Measurements from ENCODE around the gene ZYX. TPM values are rescaled to one million over a fixed set of nuclear protein-coding genes. Genes with fewer than 3 reads are reported as not detected.
A peak's percentile ranks its signal among the peaks of the same experiment; 100 is the strongest.

The ZYX gene
- total and polyA plus RNA-seq, 2 experiments from 2014 or later, result 31.8 to 202 TPM

DNA sequence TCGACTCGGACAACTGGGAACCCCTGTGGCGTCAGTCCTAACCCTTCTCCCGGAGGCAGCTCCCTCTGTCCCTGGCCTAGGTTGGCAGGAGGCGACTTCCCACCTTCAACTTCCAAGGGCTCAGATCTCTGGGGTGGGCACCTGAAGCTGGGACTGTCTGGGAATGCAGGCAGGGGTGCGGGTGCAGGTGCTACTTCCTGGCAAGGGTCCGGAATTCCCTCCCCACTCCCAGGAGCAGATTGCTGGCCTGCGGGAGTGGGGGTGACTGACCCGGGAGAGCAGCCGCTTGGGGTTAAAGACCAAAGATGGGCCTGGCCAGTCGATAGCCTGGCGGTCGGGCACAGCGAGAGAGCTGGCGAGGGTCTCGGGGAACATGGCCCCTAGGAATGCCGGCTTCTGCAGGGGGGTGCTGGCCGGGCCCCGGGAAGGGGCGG lies 27.1 kb downstream of the ZYX start:
- no peaks in the 10 kb centered on the region for H3K9me2 ChIP-seq (replicated peaks; ENCODE audit: insufficient read depth)
- DNase-seq (ENCODE audit: low spot score), result no peak
- peaks cover 52% of the 10 kb centered on the region for H3K4me1 ChIP-seq (ENCODE audit: insufficient read depth)
- TF ChIP-seq EZH2phosphoT487 (IDR thresholded peaks at IDR 0.05; ENCODE audit: low read depth, severe bottlenecking, unreplicated experiment) (no peak), EZH2 (IDR thresholded peaks at IDR 0.05; ENCODE audit: borderline replicate concordance) (no peak)
- TF ChIP-seq, protein P1, sequence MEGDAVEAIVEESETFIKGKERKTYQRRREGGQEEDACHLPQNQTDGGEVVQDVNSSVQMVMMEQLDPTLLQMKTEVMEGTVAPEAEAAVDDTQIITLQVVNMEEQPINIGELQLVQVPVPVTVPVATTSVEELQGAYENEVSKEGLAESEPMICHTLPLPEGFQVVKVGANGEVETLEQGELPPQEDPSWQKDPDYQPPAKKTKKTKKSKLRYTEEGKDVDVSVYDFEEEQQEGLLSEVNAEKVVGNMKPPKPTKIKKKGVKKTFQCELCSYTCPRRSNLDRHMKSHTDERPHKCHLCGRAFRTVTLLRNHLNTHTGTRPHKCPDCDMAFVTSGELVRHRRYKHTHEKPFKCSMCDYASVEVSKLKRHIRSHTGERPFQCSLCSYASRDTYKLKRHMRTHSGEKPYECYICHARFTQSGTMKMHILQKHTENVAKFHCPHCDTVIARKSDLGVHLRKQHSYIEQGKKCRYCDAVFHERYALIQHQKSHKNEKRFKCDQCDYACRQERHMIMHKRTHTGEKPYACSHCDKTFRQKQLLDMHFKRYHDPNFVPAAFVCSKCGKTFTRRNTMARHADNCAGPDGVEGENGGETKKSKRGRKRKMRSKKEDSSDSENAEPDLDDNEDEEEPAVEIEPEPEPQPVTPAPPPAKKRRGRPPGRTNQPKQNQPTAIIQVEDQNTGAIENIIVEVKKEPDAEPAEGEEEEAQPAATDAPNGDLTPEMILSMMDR (IDR thresholded peaks at IDR 0.05; ENCODE audit: poor library complexity), result no peak
- H3K4me3 ChIP-seq, result peak overlapping the region; percentile 12
- H3K4me2 ChIP-seq, result peak overlapping the region; percentile 84
- WGBS (ENCODE audit: low lambda C conversion rate, missing lambda C conversion rate), result 15% methylated on average over 13 of the region's 20 CpGs
- H3K79me2 ChIP-seq, result peaks cover 4% of the 10 kb centered on the region
- no peaks in the 10 kb centered on the region for H3K27me3 ChIP-seq
- H4K20me1 ChIP-seq (ENCODE audit: insufficient read depth, poor library complexity, severe bottlenecking), result no peaks in the 10 kb centered on the region
- H3K27ac ChIP-seq, result peak overlapping the region; percentile 34
- H3K36me3 ChIP-seq (replicated peaks; ENCODE audit: insufficient read depth, low read depth), result no peaks in the 10 kb centered on the region
- H2AFZ ChIP-seq, result peak overlapping the region; percentile 84
- H3K9me3 ChIP-seq (ENCODE audit: low read depth), result no peaks in the 10 kb centered on the region

DNA sequence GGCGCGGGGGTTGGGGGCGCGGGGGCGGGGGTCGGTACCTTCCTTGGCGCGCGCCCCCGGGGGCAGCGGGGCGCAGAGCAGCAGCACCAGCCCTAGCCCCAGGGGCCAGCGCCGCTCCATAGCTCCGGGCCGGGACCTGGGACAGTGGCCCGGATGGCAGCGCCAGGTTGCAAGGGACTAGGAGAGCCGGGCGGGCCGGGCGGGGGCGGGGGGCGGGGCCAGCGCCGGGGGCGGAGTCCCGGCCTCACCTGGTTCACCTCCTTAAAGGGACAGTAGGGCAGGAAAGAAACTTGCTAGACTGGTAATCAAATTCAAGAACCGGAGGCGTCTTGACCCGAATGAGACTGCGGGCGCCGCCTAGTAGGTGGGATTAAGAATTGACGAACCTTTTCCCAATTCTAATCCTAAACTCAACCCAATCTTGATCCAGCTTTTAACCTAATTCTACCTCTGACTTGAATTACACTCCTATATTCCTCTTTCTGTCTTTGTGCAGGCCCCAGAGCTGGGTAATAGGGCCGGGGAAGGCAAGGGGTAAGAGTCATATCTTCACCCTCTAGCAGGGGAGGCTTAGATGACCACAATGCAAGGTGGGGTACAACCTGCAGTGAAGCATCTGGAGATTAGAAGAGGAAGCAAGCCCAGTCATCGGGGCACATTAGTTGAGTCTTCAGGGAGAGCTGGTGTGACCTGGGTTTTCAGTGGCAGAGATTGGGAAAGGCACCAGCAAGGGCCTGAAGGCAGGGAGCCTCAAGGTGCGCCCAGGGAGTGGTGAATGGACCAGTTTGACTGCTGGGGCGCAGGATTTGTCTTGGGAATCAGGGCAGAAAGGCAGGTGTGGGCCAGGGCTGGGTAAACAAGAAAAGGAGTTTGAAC lies 27.8 kb downstream of the ZYX start, which contains the start of gene EPHA1:
Gene EPHA1 (minus strand): TSS at position 171 of the 876 bp plus-strand sequence. CDS start 51 bp downstream, at position 120.
- Histone ChIP-seq H4K20me1 (ENCODE audit: insufficient read depth, poor library complexity, severe bottlenecking) (no peaks in the 10 kb centered on the region), H3K9me3 (ENCODE audit: low read depth) (no peaks in the 10 kb centered on the region), H3K4me2 (peak within 1 kb of the TSS; percentile 84), H3K9me2 (replicated peaks; ENCODE audit: insufficient read depth) (no peaks in the 10 kb centered on the region), H3K27ac (peak within 1 kb of the TSS; percentile 36), H3K4me3 (peak within 1 kb of the TSS; percentile 12), H3K36me3 (replicated peaks; ENCODE audit: insufficient read depth, low read depth) (no peaks in the 10 kb centered on the region), H3K27me3 (no peaks in the 10 kb centered on the region), H2AFZ (peak within 1 kb of the TSS; percentile 84), H3K79me2 (peaks cover 4% of the 10 kb centered on the region), H3K4me1 (ENCODE audit: insufficient read depth) (peaks cover 52% of the 10 kb centered on the region)
- TF ChIP-seq EZH2 (IDR thresholded peaks at IDR 0.05; ENCODE audit: borderline replicate concordance) (no peak), EZH2phosphoT487 (IDR thresholded peaks at IDR 0.05; ENCODE audit: low read depth, severe bottlenecking, unreplicated experiment) (no peak)
- TF ChIP-seq, protein P1 (IDR thresholded peaks at IDR 0.05; ENCODE audit: poor library complexity), result peak; percentile 43
- peak; percentile 81 for DNase-seq (ENCODE audit: low spot score)
- 23% methylated on average over 11 of the region's 39 CpGs for WGBS (ENCODE audit: low lambda C conversion rate, missing lambda C conversion rate)

DNA sequence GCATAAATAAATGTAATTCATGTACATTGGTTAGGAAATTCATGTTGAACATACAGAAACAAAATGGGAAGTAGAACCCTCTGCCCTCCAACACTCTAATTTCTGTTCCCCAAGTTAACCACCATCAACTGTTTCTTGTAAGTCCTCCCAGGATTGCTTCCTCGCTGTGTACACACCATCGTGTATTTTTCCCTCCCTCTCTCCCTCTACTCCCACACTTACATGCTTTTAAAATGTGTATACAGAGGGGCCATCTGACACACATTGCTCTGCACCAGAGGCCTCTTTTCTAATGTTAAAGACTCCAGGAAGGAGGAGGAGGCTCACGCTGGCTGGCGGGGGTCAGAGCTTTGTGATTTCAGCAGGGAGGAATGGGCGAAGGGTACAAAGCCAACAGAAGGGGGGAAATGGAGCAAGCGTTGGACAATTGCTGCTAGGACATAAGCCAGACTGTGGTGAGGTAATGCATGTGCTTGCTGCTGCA lies 29.4 kb downstream of the ZYX start:
- Histone ChIP-seq H3K9me3 (ENCODE audit: low read depth) (no peaks in the 10 kb centered on the region), H3K4me3 (no peak overlapping the region), H3K27ac (no peak overlapping the region), H3K9me2 (replicated peaks; ENCODE audit: insufficient read depth) (no peaks in the 10 kb centered on the region), H3K79me2 (peaks cover 4% of the 10 kb centered on the region), H4K20me1 (ENCODE audit: insufficient read depth, poor library complexity, severe bottlenecking) (no peaks in the 10 kb centered on the region), H2AFZ (no peak overlapping the region), H3K4me1 (ENCODE audit: insufficient read depth) (peaks cover 50% of the 10 kb centered on the region), H3K36me3 (replicated peaks; ENCODE audit: insufficient read depth, low read depth) (no peaks in the 10 kb centered on the region), H3K4me2 (peak overlapping the region; percentile 3), H3K27me3 (no peaks in the 10 kb centered on the region)
- WGBS (ENCODE audit: low lambda C conversion rate, missing lambda C conversion rate), result 19% methylated on average over 6 of the region's 6 CpGs
- no peak for TF ChIP-seq EZH2phosphoT487 (IDR thresholded peaks at IDR 0.05; ENCODE audit: low read depth, severe bottlenecking, unreplicated experiment)
- TF ChIP-seq EZH2 (IDR thresholded peaks at IDR 0.05; ENCODE audit: borderline replicate concordance), result no peak
- TF ChIP-seq, protein P1 (IDR thresholded peaks at IDR 0.05; ENCODE audit: poor library complexity), result no peak
- DNase-seq (ENCODE audit: low spot score), result no peak
